Stimulated activated CD4-positive, alpha-beta T cell treated with anti-CD3 and anti-CD28 coated beads, TNF-alpha, amount 100 ng/mL, for 1 hour (primary cell): ENCODE measurements around the gene RRAGB.
"Not testable (repeated sequence)": the region's sequence is repeated elsewhere in the genome, so short reads cannot be mapped to it uniquely, and the experiment has no call there.

ENCODE experiments used
- DNase-seq, 3 donors: peaks; one replicate each; pipeline ENCODE4 v3.0.0-alpha.2; 2020; ENCODE audit warnings: low read depth in 3 of 3, low spot score in 1 of 3

Gene RRAGB

GRCh38 chrX:55717521-55718497, at the start of gene RRAGB:
RRAGB (plus strand) TSS chrX:55717749; CDS start chrX:55718328, 579 bp downstream.
- DNase-seq: peak; percentile 71 to 78 (median 72)

- no peak for DNase-seq
Observed at GRCh38 chrX:55668084-55668483, 49.5 kb upstream of the RRAGB start.

GRCh38 chrX:55688579-55688978, 29.0 kb upstream of the RRAGB start:
- DNase-seq: not testable (repeated sequence)

GRCh38 chrX:55695227-55696018, 22.1 kb upstream of the RRAGB start:
- DNase-seq: no peak

GRCh38 chrX:55697381-55697780, 20.2 kb upstream of the RRAGB start:
- DNase-seq: no peak

GRCh38 chrX:55702671-55703070, 14.9 kb upstream of the RRAGB start:
- no peak for DNase-seq

- DNase-seq: not testable (repeated sequence)
Observed at GRCh38 chrX:55703436-55703835, 14.1 kb upstream of the RRAGB start.

GRCh38 chrX:55705066-55705465, 12.5 kb upstream of the RRAGB start:
- DNase-seq: not testable (repeated sequence)

- DNase-seq: no peak
Observed at GRCh38 chrX:55709735-55710134, 7.8 kb upstream of the RRAGB start.

GRCh38 chrX:55710701-55711100, 6.8 kb upstream of the RRAGB start:
- DNase-seq: no peak

GRCh38 chrX:55713631-55714030, 3.9 kb upstream of the RRAGB start:
- no peak for DNase-seq

GRCh38 chrX:55714161-55714560, 3.4 kb upstream of the RRAGB start:
- DNase-seq: no peak

GRCh38 chrX:55715847-55716246, 1.7 kb upstream of the RRAGB start:
- DNase-seq: no peak

- no peak for DNase-seq
Observed at GRCh38 chrX:55716937-55717336, 612 bp upstream of the RRAGB start.

- DNase-seq: no peak
Observed at GRCh38 chrX:55731826-55732225, 14.3 kb downstream of the RRAGB start.

GRCh38 chrX:55738969-55739368, 21.4 kb downstream of the RRAGB start:
- no peak for DNase-seq

- DNase-seq: no peak
Observed at GRCh38 chrX:55742649-55743048, 25.1 kb downstream of the RRAGB start.

- not testable (repeated sequence) for DNase-seq
Observed at GRCh38 chrX:55748463-55748862, 30.9 kb downstream of the RRAGB start.

GRCh38 chrX:55750256-55750655, 32.7 kb downstream of the RRAGB start:
- no peak for DNase-seq

GRCh38 chrX:55754861-55755294, 37.3 kb downstream of the RRAGB start:
- no peak for DNase-seq

GRCh38 chrX:55758033-55758432, 40.5 kb downstream of the RRAGB start:
- no peak for DNase-seq

- no peak for DNase-seq
Observed at GRCh38 chrX:55759478-55759877, 41.9 kb downstream of the RRAGB start.
